HepG2 (cell line): ENCODE results near the gene ZSCAN26. TPM values are rescaled to one million over a fixed set of nuclear protein-coding genes. Genes with fewer than 3 reads are reported as not detected.

Source experiments
- AHDC1 ChIP-seq: sonication (generic); formaldehyde crosslinking; IDR thresholded peaks from 2 replicates; pipeline ENCODE4 v1.5.1; 2020; ENCODE audit warnings: mild to moderate bottlenecking, missing genetic modification reagents, borderline replicate concordance
- AHR ChIP-seq: IDR thresholded peaks from 2 replicates; pipeline ENCODE4 v1.6.1; 2018; ENCODE audit warnings: missing genetic modification reagents, missing compliant biosample characterization
- ESRRA ChIP-seq: sonication (generic); formaldehyde crosslinking; IDR thresholded peaks from 2 replicates; pipeline ENCODE4 v1.5.1; 2020; ENCODE audit warnings: mild to moderate bottlenecking, low read depth, missing genetic modification reagents
- ETS1 ChIP-seq: sonication (generic); formaldehyde crosslinking; IDR thresholded peaks from 2 replicates; pipeline ENCODE4 v1.4.0; 2020; ENCODE audit warnings: missing genetic modification reagents
- HMGXB4 ChIP-seq, 2 experiments: sonication (generic) in 1 of 2; formaldehyde crosslinking in 1 of 2; IDR thresholded peaks; 2 replicates each; pipeline versions ENCODE4 v1.4.0 to v1.6.1; 2018 to 2020; ENCODE audit warnings: missing genetic modification reagents in 2 of 2, borderline replicate concordance in 1 of 2, low read depth in 1 of 2, mild to moderate bottlenecking in 1 of 2, missing biosample characterization in 1 of 2
- KLF15 ChIP-seq: sonication (generic); formaldehyde crosslinking; IDR thresholded peaks from 2 replicates; pipeline ENCODE4 v1.8.1; 2023; ENCODE audit warnings: borderline replicate concordance, mild to moderate bottlenecking, inconsistent platforms, missing genetic modification reagents, mixed read lengths
- MIXL1 ChIP-seq: IDR thresholded peaks from 2 replicates; pipeline ENCODE4 v1.6.1; 2016
- ZNF264 ChIP-seq: sonication (generic); formaldehyde crosslinking; IDR thresholded peaks from 2 replicates; pipeline ENCODE4 v1.4.0; 2020; ENCODE audit warnings: missing genetic modification reagents
- ZNF329 ChIP-seq: sonication (generic); formaldehyde crosslinking; IDR thresholded peaks from 2 replicates; pipeline ENCODE4 v1.9.0; 2021; ENCODE audit warnings: low read depth, mild to moderate bottlenecking, missing genetic modification reagents
- ZNF496 ChIP-seq: sonication (generic); formaldehyde crosslinking; IDR thresholded peaks from 2 replicates; pipeline ENCODE4 v1.8.1; 2023; ENCODE audit warnings: mild to moderate bottlenecking, moderate library complexity, missing genetic modification reagents; ENCODE audit not compliant: insufficient replicate concordance
- ZNF558 ChIP-seq: sonication (generic); formaldehyde crosslinking; IDR thresholded peaks from 2 replicates; pipeline ENCODE4 v1.9.0; 2022; ENCODE audit warnings: mild to moderate bottlenecking, missing genetic modification reagents, borderline replicate concordance
- ZNF569 ChIP-seq: sonication (generic); formaldehyde crosslinking; IDR thresholded peaks from 2 replicates; pipeline ENCODE4 v1.5.0; 2020; ENCODE audit warnings: mild to moderate bottlenecking, missing genetic modification reagents, moderate library complexity, borderline replicate concordance
- ZNF644 ChIP-seq: IDR thresholded peaks from 2 replicates; pipeline ENCODE4 v1.6.1; 2016; ENCODE audit warnings: low read depth
- polyA plus RNA-seq, 8 experiments: library from polyadenylated mRNA; depleted of rRNA in 3 of 8; stranded (reverse) in 7 of 8; unstranded in 1 of 8; fragments of >200 nt; fragmentation: Illumina TruSeq in 4 of 8; extraction: Trizol in 4 of 8; gene quantifications; 2 replicates each; pipeline versions ENCODE4 v1.2.1 to v1.2.3, GENCODE V29; 2011 to 2016; ENCODE audit warnings: low read depth in 4 of 8, missing spikeins in 1 of 8, mixed read lengths in 1 of 8; ENCODE audit not compliant: insufficient read depth in 1 of 8
- total RNA-seq, 5 experiments: library from RNA; depleted of rRNA; stranded (reverse); fragments of >200 nt; fragmentation: Illumina TruSeq; extraction: Trizol; gene quantifications; 2 replicates each; pipeline ENCODE4 v1.2.3, GENCODE V29; 2016; ENCODE audit warnings: low read depth in 1 of 5
- TF ChIP-seq, protein P1 (sequence below): sonication (generic); formaldehyde crosslinking; IDR thresholded peaks from 2 replicates; pipeline ENCODE4 v1.4.0; 2020; ENCODE audit warnings: missing genetic modification reagents, borderline replicate concordance
- TF ChIP-seq, protein P2 (sequence below): sonication (generic); formaldehyde crosslinking; IDR thresholded peaks from 2 replicates; pipeline ENCODE4 v1.8.1; 2023; ENCODE audit warnings: mild to moderate bottlenecking, missing genetic modification reagents, borderline replicate concordance
- TF ChIP-seq, protein P3 (sequence below): sonication (generic); IDR thresholded peaks from 2 replicates; pipeline ENCODE4 v1.6.1; 2016; ENCODE audit warnings: low read depth, borderline replicate concordance

The ZSCAN26 gene
- total and polyA plus RNA-seq, 2 of the 13 experiments (the other 11 are each of a cell fraction or from before 2014, with no cell fraction given) = 12.0 to 15.6 TPM

DNA sequence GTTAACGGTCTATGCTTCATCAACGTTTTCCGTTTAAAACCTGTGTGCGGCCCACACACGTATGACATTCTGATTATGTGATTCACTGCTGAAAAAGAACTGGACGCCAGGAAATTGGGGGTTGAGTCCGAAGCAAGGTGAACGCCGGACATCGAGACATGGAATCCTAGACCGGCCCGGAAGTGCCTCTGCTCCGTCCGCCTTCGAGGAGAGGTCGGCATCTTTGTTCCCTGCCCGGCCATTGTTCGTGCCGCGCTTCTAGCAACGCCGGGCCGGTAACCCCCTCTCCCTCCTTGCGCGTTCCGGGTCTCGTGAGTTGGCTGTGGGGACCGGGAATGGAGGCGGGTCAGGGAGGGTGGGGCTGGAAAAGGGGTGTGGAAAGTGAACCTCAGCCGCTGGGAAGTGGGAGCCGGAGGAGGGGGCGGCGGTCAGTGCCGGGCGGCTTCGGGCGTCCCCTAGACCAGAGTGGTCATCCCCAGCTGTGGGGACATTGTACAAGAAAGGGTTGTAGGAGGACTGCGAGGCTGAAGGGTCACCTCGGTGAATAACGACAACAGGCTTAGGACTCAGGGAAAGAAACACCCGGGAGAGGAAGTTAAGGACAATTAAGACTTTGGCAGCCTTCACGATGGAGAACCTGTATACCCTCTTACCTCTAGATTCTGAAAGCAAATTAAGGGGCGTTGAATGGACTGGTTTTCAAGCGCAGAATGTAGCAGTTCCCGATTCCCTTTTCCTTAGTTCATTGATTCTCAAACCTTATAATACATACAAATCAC, 41.7 kb upstream of the ZSCAN26 start, which contains the start of gene ZSCAN9 (continued):
- TF ChIP-seq, protein P1, sequence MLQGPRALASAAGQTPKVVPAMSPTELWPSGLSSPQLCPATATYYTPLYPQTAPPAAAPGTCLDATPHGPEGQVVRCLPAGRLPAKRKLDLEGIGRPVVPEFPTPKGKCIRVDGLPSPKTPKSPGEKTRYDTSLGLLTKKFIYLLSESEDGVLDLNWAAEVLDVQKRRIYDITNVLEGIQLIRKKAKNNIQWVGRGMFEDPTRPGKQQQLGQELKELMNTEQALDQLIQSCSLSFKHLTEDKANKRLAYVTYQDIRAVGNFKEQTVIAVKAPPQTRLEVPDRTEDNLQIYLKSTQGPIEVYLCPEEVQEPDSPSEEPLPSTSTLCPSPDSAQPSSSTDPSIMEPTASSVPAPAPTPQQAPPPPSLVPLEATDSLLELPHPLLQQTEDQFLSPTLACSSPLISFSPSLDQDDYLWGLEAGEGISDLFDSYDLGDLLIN (CRISPR knock-in tag) = no peak
- peak; percentile 72; the same call in 1 of the 2 replicates for TF ChIP-seq AHDC1 (CRISPR knock-in tag)
- TF ChIP-seq ZNF264 = no peak
- TF ChIP-seq KLF15 (CRISPR knock-in tag) = 0 out of 2 replicates have a peak, but pooled peaks have one; percentile 37
- TF ChIP-seq ZNF496 (CRISPR knock-in tag) = no peak
- TF ChIP-seq HMGXB4 (CRISPR knock-in tag; IDR thresholded peaks at IDR 0.05; ENCODE audit: borderline replicate concordance in 1 of 2, low read depth in 1 of 2) = peak; percentile 98
- peak; percentile 73; the same call in 1 of the 2 replicates for TF ChIP-seq MIXL1 (CRISPR knock-in tag)
- TF ChIP-seq ETS1 (CRISPR knock-in tag) = no peak
- no peak for TF ChIP-seq ZNF569 (CRISPR knock-in tag)
- TF ChIP-seq ZNF644 (CRISPR knock-in tag) = peak; percentile 63; the same call in 1 of the 2 replicates
- TF ChIP-seq ZNF329 (CRISPR knock-in tag) = 0 out of 2 replicates have a peak, but pooled peaks have one; percentile 62
- peak; percentile 91; the same call in 1 of the 2 replicates for TF ChIP-seq AHR (CRISPR knock-in tag)
- TF ChIP-seq ESRRA (CRISPR knock-in tag) = peak; percentile 72; the same call in 1 of the 2 replicates
- peak; percentile 87; the same call in 1 of the 2 replicates for TF ChIP-seq ZNF558
- TF ChIP-seq, protein P2, sequence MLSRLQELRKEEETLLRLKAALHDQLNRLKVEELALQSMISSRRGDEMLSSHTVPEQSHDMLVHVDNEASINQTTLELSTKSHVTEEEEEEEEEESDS (CRISPR knock-in tag) = 0 out of 2 replicates have a peak, but pooled peaks have one; percentile 77
- TF ChIP-seq, protein P3, sequence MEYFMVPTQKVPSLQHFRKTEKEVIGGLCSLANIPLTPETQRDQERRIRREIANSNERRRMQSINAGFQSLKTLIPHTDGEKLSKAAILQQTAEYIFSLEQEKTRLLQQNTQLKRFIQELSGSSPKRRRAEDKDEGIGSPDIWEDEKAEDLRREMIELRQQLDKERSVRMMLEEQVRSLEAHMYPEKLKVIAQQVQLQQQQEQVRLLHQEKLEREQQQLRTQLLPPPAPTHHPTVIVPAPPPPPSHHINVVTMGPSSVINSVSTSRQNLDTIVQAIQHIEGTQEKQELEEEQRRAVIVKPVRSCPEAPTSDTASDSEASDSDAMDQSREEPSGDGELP = peak; percentile 64; the same call in 1 of the 2 replicates
